GM11168 (cell line): ENCODE results near the gene LCE2C.
"Not testable (repeated sequence)": the region's sequence is repeated elsewhere in the genome, so short reads cannot be mapped to it uniquely, and the experiment has no call there.

ENCODE experiments used
- in situ Hi-C: fragments of 300-500 bp; cut with MboI; formaldehyde crosslinking; loops from one replicate; pipeline ENCODE4 v1.12.0; 2022; ENCODE audit warnings: low sequenced_read_pairs; ENCODE audit not compliant: unreplicated experiment

The LCE2C gene

DNA sequence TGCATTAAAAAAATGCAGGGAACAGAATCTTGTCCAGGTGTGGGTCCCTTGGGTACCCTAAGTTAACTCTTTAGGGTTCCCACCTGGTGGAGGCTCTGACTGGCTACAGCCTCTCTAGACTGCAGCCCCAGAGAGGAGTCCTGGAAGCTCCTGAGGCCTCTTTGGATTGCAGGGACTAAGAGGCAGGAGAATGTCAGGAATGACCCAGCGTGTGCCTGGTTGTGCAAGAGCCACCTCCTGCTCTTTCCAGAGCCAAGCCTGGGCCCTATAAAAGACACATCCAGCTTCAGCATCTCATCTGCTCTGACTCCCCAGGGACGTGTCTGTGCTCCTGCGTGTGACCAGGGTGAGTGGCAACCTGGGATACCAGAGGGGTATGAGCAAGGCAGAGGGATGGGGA, at the start of gene LCE2C:
Gene LCE2C, plus strand, starts transcription at position 297 of the 400 bp plus-strand sequence. CDS start 737 bp downstream, outside the sequence.
- in situ Hi-C loops, result not testable (repeated sequence)

- in situ Hi-C loops, result no loop called here
Observed at GRCh38 chr1:152626744-152627143, 48.3 kb upstream of the LCE2C start.

GRCh38 chr1:152630596-152630995, 44.5 kb upstream of the LCE2C start:
- in situ Hi-C loops, result no loop called here

DNA sequence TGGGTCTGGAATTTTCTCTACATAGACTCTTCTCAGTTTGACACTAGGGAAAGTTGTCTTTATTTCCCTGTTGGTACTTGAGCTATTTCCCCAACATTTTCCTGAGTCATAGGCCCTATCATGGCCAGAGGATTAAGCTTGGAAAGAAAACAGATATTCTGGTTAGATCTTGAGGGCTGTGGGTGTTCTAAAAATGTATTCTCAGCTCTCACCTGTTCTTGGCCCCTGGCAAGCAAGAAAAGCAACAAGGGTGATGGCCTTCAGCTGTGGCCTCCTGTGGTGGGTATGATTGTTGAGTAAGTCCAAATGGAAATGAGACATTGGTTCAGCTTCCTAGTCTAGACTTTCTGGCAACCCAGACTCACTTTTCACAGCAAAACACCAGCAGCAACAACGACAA, 34.7 kb upstream of the LCE2C start:
- in situ Hi-C loops, result no loop called here

DNA sequence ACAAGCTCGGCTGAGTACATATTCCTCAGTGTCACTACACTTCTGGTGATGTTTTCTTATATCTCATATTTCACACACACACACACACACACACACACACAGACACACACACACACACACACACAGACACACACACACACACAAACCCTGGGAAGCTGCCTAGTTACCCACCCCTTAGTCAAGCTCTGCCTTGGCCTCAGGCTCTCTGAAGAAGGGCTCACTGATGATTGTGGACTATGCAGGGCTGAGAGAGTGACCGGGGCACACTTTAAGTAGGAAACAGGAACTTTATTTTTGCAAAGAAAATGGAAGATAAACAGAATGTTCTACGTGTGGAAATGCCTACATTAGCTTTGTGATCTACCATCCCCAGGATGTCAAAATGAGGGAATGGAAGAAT, 31.1 kb upstream of the LCE2C start:
- in situ Hi-C loops, result no loop called here

DNA sequence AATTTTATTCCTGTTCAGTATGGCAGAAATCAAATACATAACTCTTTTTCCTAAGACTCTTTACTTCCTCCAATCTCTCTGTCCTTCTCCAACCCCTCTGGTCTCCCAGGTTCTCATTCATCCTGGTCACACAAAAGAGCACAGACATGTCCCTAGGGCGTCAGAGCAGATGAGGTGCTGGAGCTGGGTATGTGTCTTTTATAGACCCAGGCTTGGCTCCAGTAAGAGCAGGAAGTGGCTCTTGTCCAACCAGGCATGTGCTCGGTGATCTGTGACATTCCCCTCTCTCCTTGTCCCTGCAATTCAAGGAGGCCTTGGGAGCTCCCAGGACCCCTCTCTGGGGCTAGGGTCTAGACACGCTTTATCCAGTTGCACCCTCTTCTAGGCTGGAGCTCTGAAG, 29.9 kb upstream of the LCE2C start:
- in situ Hi-C loops, result no loop called here

- in situ Hi-C loops, result no loop called here
Observed at GRCh38 chr1:152646656-152647055, 28.4 kb upstream of the LCE2C start.

DNA sequence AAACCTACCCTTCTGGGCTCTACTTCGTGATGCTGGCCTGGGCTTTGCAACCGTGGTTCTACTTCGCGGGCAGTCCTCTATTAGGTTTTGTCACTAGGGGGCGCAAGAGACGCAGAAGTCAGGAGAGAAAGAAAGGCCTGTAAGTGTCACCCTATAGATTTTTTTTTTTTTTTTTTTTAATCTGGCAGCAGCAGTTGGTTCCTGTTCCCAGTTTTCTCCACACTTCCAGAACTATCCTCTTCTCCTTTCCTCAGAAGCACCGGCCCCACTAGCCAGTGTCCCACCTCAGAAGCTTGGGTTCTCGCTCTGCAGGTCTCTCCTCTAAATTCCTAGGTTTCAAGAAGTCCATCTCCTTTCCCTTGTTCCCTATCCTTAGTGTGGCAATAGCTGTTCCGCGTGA, 21.0 kb upstream of the LCE2C start:
- in situ Hi-C loops, result no loop called here

DNA sequence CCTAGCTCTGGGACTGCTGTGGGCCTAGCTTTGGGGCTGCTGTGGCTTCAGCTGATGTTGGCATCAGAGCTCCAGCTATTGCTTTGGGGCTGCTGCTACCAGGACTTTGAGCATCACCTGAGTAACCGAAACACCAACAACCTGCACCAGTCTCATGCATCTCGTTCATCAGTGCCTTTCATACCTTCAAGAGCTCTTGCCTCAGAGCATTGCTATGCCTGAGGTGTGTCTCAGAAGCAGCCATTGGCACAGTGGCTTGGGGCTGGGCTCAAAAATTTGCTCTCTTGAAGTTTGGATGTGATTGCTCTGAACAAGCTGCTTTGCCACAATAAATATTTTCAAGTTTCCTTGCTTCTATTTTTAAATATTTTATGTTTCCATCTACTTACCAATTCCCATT, 18.6 kb upstream of the LCE2C start:
- in situ Hi-C loops, result no loop called here

DNA sequence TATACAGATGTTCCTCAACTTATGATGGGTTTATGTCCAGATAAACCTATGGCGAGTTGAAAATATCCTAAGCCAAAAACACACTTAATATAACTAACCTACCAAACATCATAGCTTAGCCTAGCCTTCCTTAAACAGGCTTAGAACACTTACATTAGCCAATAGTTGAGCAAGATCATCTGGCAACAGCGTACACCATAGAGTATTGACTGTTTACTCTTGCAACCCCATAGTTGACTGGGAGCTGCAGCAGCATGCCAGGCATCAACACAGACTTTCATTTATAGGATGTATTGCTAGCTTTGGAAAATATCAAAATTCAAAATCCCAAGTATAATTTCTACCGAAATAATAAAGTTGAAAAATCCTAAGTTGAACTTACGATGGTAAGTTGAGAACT, 17.4 kb upstream of the LCE2C start:
- in situ Hi-C loops, result no loop called here

DNA sequence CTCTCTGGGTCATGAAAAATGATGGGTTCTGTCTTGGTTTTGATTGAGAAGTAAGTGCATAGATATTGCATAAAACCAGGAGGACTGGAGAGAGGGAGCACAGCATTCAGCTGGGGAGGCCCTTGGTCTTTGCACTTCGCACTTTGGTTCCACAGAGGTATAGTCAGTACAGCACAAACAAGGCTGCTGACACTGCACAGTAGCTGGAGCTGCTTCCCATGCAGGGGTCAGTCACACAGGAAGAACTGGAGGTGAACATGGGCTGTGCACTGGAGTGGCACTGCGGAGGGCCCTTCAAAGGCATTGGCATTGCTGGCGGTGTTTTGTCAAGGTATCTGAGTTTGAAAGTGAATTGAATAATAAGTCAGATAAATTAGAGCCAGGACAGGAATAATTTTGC, 16.4 kb upstream of the LCE2C start:
- in situ Hi-C loops, result no loop called here

DNA sequence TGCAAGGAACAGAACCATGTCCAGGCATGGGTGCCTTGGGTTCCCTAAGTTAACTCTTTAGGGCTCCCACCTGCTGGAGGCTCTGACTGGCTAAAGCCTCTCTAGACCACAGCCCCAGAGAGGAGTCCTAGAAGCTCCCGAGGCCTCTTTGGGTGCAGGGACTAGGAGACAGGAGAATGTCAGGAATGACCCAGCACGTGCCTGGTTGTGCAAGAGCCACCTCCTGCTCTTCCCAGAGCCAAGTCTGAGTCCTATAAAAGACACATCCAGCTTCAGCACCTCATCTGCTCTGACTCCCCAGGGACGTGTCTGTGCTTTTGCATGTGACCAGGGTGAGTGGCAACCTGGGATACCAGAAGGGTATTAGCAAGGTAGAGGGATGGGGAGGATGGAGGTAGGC, 12.0 kb upstream of the LCE2C start, which contains the start of gene LCE2D:
Gene LCE2D, plus strand, starts transcription at position 283 of the 400 bp plus-strand sequence. CDS start 726 bp downstream, outside the sequence.
- in situ Hi-C loops, result no loop called here

- in situ Hi-C loops, result not testable (repeated sequence)
Observed at GRCh38 chr1:152666171-152666570, 8.9 kb upstream of the LCE2C start.

DNA sequence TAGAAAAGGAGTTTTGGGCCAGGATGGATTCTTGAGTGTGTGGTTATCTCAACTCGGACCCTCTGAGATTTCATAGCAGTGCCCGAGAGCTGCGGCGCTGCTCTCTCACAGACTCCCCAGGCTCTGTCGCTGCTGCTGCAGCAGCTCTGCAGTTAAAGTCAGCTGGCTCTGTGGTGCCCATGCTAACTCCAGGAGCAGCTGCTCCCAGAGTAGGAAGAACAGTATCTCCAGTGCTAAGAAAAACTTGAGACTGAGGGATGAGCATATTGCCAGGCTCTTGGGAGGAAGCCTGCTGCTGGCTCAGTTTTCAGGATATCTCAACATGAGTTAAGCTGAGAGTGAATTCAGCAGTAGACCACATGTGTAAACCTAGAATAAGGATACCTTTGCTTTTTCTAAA, 7.4 kb upstream of the LCE2C start:
- in situ Hi-C loops, result no loop called here

DNA sequence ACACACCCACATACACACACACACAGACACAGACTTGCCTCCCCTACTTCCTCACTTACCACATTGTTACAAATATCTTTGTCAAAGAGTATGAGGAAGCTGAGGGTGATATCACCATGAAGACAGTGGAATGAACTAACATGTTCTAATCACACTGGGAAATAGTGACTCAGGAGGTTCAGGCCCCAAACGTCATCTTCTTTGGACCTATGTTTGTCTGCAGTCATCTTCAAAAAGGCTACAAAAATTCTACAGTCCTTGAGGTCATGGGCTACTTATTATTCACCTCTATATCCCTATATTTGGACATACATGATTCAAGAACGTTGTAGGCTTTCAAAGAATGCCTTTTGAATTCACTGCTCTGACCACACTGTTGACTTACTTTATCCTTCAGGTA, 2.1 kb upstream of the LCE2C start:
- in situ Hi-C loops, result no loop called here

DNA sequence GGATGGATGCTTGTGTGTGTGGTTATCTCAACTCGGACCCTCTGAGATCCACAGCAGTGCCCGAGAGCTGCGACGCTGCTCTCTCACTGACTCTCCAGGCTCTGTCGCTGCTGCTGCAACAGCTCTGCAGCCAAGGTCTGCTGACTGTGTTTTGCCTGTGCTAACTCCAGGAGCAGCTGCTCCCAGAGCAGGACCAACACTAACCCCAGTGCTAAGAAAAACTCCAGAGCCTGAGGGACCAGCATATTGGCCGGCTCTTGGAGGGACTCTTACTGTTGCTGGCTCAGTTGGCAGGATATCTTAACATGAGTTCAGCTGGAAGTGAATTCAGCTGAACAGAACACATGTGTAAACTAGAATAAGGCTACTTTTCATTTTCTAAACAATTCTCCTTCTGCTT, 4.4 kb downstream of the LCE2C start:
- in situ Hi-C loops, result no loop called here

DNA sequence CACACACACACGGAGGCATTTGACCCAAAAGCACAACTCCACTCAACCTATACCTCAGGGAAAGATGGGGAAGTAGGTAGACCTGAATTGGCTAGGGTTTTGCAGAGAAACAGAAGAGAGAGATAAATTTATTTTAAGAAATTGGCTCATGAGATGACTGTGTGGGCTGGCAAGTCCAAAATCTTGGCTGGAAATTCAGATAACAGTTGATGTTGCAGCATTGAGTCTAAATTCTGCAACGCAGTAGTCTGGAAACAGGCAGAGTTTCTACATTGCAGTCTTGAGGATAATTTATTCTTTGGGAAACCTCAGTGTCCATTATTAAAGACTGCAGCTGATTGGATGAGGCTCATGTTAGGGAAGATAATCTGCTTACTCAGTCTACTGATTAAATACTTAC, 6.5 kb downstream of the LCE2C start:
- in situ Hi-C loops, result no loop called here

GRCh38 chr1:152683846-152684245, 8.8 kb downstream of the LCE2C start:
- in situ Hi-C loops, result no loop called here

- in situ Hi-C loops, result not testable (repeated sequence)
Observed at GRCh38 chr1:152685823-152686222, 10.7 kb downstream of the LCE2C start, which contains the start of gene LCE2B. TSS of gene LCE2B (plus strand) at chr1:152686123. CDS start at chr1:152686844, 721 bp downstream.

DNA sequence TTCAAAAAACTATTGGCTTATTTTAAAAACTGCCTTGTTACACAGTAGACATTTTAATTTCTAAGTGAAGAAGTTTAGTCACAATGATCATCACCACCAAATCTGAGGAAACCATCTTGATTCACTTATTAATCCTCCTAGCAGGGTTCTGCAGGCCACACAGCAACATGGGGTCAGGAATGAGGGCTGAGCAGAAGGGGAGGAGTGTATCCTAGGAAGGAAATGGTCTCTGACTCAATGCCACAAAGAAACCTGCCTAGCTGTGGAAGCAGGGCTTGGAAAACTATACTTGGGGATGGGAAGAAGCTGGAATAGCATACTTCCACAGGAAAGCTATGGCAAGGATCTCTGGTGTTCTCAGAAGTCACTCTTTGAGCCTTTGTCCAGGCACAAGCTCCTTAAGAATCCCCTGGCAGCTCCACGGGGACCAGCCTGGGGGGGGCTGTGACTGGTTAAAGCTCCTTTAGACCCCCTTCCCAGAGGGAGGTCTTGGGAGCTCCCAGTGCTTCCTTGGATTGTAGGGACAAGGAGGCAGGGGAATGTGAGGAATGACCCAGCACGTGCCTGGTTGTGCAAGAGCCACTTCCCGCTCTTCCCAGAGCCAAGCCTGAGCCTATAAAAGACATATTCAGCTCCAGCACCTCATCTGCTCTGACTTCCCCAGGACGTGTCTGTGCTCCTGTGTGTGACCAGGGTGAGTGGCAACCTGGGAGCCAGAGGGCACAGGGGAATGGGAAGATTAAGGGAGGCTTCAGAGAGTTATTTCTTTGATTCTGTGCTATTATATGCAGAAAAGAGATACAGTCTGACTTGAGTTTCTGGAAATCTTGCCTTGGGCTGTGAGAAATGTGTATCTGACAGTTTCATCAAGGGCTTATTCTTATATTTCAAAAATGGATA, 22.9 kb downstream of the LCE2C start, which contains the start of gene LCE2A:
Gene LCE2A, plus strand, starts transcription at position 645 of the 900 bp plus-strand sequence. CDS start 557 bp downstream, outside the sequence.
- in situ Hi-C loops, result no loop called here

- in situ Hi-C loops, result no loop called here
Observed at GRCh38 chr1:152699746-152700145, 24.7 kb downstream of the LCE2C start.

GRCh38 chr1:152707860-152708259, 32.8 kb downstream of the LCE2C start, which contains the start of gene LCE4A:
TSS of gene LCE4A (plus strand) at chr1:152708160. CDS start at chr1:152709076, 916 bp downstream.
- in situ Hi-C loops, result no loop called here
